Measurements from ENCODE around the gene JUN. TPM values are rescaled to one million over a fixed set of nuclear protein-coding genes. Genes with fewer than 3 reads are reported as not detected.

JUN gene
- total and polyA plus RNA-seq, 2 of the 4 experiments (the other 2 are of a cell fraction), result 46.6 to 89.1 TPM

DNA sequence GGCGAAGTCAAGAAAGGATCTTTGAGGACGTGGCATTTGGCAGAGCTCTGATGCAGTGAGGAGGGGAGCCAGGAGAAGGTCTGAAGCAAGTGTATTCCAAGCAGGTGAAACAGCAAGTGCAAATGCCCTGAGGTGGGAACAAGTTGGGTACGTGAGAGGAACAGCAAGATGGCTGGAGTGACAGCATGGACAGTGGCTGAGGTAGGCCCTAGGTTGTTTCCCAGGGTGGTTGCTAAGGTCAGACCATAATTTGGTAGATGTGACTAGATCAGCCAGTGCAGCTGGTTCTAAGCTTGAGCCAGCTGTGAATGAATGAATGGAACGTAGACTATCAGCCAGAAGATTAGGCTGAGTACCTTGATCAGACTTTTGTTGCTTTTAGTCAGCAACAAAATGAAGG is 37.5 kb upstream of the JUN start:
- in situ Hi-C loops (cut with MboI; ENCODE audit: low sequenced_read_pairs), result no loop called here

More for the DNA sequence above, 37.5 kb upstream of the JUN start:
- no peak for DNase-seq
- Histone ChIP-seq H3K4me1 (ENCODE audit: control insufficient read depth, insufficient read depth, low read length) (peaks cover 11% of the 10 kb centered on the region), H3K9me1 (ENCODE audit: insufficient read depth, low read length) (peaks cover 5% of the 10 kb centered on the region), H3K36me3 (ENCODE audit: control insufficient read depth, insufficient read depth, low read length) (no peaks in the 10 kb centered on the region), H3K56ac (ENCODE audit: extremely low read depth, insufficient read depth, low read length) (no peak overlapping the region), H4K5ac (ENCODE audit: low read depth, low read length) (no peak overlapping the region), H3K79me1 (ENCODE audit: low read depth in 1 of 2, low read length in 2 of 2) (peaks cover 0 to 5% of the 10 kb centered on the region in 2 experiments; a peak in 2 of 4 replicates), H3K27me3 (ENCODE audit: control insufficient read depth, insufficient read depth, low read length) (no peaks in the 10 kb centered on the region), H3K18ac (ENCODE audit: low read depth, low read length) (no peak overlapping the region), H2AFZ (replicated peaks; ENCODE audit: low read length, poor library complexity) (no peak overlapping the region), H2BK15ac (ENCODE audit: low read depth, low read length) (peak overlapping the region; percentile 49; the same call in 1 of the 3 replicates), H3K4me3 (ENCODE audit: insufficient read depth, low read depth, low read length) (no peak overlapping the region), H3K4me2 (ENCODE audit: low read depth, low read length) (no peak overlapping the region), H3K9ac (ENCODE audit: low read depth, low read length) (no peak overlapping the region), H2BK20ac (ENCODE audit: low read depth, low read length) (peak overlapping the region; percentile 34; the same call in 1 of the 2 replicates), H3K14ac (replicated peaks; ENCODE audit: low read depth, low read length) (no peak overlapping the region; the same call in 1 of the 2 replicates), H3K4ac (ENCODE audit: low read depth, low read length) (no peak overlapping the region), H2BK5ac (ENCODE audit: low read depth, low read length, poor library complexity, severe bottlenecking) (no peak overlapping the region), H4K20me1 (ENCODE audit: insufficient read depth, low read length) (no peaks in the 10 kb centered on the region), H4K91ac (ENCODE audit: insufficient read depth, low read depth, low read length) (peak overlapping the region; percentile 23; the same call in 1 of the 2 replicates), H2BK120ac (ENCODE audit: low read depth, low read length) (peak overlapping the region; percentile 51; the same call in 1 of the 2 replicates), H3K9me3 (ENCODE audit: control insufficient read depth, insufficient read depth, low read length) (0 out of 2 replicates have a peak, but pooled peaks cover under 1% of the 10 kb centered on the region), H2AK5ac (ENCODE audit: low read depth, low read length) (peak overlapping the region; percentile 69; the same call in 1 of the 2 replicates), H4K8ac (ENCODE audit: low read depth in 2 of 2, low read length in 2 of 2) (no peak overlapping the region), H3K23ac (ENCODE audit: low read depth, low read length) (no peak overlapping the region), H2AK9ac (replicated peaks; ENCODE audit: low read depth, low read length, poor library complexity) (peak overlapping the region; percentile 18), H3K27ac (ENCODE audit: insufficient read depth, low read length) (no peak overlapping the region)
- 84% methylated on average over 3 of the region's 4 CpGs; no CpG with 5 or more reads in 1 of the 2 experiments for WGBS, 2 experiments (ENCODE audit: extremely low coverage in 2 of 2, insufficient read length in 1 of 2)
- no TSS peak for BruUV-seq (replicated peaks)
- ChIA-PET CTCF (no interaction called here), POLR2A (ENCODE audit: unreplicated experiment) (interaction anchor here (0.6 kb wide), 1 partner anchor 623 kb away, joined by 3 read pairs; no protein-coding TSS in a partner anchor)
- no peak for ATAC-seq (ENCODE audit: low read depth)
- TF ChIP-seq ELK1 (IDR thresholded peaks at IDR 0.05; ENCODE audit: borderline replicate concordance, low read depth, low read length), result no peak
- dilution Hi-C loops (cut with HindIII; ENCODE audit: low sequenced_read_pairs, unreplicated experiment), result no loop called here
- intact Hi-C loops (cut with micrococcal nuclease), result no loop called here

All from IMR-90 (cell line).